HG03039 (cell line): ENCODE results near the gene PPP1R9A.

Experiments used
- ATAC-seq: cut with Tn5 transposase; IDR thresholded peaks from one replicate; pipeline ENCODE4 v1.9.1; 2021; ENCODE audit warnings: mild to moderate bottlenecking, moderate library complexity; ENCODE audit not compliant: unreplicated experiment

Gene PPP1R9A

DNA sequence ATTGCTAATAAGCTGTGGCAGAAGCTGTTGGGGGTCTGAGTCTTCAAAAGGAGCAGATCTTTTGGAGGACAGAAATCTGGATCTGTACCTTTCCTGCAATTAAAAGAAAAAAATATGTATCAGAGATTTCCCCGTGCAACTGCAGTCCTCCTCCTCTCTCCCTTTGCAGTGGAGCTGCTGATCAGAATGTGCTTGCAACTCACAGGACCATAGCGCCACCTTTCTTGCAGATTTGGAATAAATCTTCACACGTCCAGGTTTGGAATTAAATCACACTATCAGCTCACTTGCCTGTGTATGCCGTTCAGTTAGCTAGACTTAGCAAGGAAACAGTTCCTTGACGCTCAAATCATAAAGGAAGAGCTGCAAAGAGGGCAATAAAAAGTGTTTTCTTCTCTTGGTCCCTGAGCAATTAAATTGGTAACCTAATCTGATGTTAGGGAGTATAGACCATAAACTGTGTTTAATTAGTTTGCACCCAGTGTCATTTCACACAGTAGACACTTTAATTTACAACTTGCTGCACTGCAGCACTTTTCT is 339.5 kb downstream of the PPP1R9A start:
- no peak for ATAC-seq

DNA sequence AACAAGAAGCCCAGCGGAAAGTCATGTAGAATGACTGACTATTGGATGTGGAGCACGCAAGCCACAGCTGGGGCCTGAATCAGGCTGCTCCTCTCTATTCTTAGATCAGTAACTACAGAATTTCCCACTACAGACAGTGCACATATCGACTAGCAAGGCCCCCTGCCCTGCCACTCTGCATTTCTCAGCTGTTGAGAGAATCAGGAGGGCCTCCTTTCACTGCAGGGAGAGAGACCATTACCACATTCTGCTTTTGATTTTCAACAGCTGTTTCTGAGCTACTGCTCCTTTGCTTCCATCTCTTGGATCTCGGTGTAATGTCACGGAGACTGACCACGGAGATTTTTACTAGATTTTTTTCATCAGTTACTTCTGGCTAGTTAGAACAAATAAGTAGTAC is 343.2 kb downstream of the PPP1R9A start:
- no peak for ATAC-seq

DNA sequence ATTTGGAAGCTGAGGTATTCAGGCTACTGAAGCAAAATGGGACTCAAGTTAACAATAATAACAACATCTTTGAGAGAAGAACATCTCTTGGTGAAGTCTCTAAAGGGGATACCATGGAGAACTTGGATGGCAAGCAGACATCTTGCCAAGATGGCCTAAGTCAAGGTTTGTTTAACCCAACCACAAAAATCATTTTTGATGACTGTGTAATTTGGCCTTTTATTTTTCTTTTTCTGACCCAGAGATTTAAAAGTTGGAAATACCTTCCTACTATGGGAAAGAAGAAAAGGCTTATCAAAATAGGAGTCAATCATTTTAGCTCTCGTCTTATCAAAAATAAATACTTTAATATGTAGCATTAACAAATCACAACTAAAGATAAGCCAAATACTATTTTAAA is 344.6 kb downstream of the PPP1R9A start:
- ATAC-seq = no peak

DNA sequence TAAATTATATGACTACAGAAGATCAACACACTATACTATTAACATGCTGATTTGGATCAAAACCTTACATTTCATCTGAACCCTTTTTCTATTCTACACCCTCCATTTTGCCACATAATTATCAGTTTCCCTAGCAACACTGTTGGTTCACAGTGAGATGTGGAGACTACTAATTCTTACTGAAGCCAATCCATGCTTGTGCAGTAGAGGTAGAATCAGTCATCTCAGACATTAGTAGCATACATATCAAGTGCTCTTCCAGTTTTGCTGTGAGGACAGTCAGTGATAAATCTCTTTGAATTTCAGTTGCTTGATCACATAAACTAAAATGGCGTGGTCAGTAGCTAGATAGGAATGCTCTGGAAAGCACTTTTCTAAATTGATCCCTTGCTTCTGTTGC is 346.6 kb downstream of the PPP1R9A start:
- no peak for ATAC-seq

DNA sequence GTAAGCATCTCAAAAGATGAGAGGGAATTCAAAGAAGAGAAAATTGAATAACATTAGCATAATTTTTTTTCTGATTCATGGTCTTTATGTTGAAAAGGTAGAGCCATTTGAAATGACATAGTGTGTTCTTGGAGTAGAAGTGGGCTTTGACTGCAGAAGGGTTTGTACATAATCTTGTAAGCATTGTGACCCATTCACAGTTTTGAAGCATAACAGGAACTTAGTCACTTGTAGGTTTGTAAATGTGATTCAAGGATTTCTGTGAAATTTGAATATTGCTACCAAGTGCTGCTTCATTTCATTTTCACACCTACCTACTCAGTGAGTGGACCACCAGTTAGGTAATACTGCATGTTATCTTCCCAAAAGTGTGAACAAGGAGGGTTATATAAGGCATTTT is 348.3 kb downstream of the PPP1R9A start:
- no peak for ATAC-seq

DNA sequence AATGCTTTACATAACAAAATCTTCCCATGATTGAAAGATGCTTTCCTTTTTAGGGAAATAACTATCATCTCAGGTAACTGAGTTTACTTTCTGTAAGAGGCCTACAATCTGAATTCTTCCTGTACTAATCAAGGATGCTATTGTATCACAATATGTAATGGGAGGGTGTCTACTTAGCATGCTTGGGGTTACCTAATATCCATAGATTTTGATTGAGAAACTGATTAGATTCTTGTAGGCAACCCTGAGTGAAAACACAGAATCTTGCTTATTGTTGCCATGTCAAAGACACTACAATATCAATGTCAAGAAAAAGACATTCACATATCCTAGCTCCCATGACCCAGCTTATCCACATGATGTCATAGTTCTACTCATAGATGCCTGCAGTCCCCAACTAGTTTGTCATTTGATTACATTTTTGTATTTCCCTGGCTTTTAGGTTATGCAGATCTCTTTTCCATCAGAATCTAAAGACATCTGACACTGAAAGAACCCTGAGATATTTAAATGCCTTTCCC is 354.6 kb downstream of the PPP1R9A start:
- ATAC-seq = no peak

DNA sequence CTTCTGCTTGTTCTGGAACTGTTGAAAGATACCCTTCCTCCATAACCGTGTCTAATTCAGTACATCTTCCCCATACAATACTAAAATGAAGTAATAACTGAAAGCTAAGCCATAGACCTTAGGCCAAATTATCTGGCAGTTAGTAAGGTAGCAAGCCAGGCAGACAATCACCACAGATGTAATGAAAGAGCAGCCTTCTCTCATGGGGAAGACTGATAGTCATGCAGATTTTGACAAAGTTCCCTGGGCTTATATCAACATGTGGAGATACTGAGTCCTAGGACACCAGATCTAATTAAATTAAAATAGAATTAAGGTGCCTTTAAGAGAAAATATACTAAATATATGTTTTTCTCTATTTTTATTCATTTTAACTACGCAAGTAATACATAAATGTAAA is 355.5 kb downstream of the PPP1R9A start:
- ATAC-seq = no peak

DNA sequence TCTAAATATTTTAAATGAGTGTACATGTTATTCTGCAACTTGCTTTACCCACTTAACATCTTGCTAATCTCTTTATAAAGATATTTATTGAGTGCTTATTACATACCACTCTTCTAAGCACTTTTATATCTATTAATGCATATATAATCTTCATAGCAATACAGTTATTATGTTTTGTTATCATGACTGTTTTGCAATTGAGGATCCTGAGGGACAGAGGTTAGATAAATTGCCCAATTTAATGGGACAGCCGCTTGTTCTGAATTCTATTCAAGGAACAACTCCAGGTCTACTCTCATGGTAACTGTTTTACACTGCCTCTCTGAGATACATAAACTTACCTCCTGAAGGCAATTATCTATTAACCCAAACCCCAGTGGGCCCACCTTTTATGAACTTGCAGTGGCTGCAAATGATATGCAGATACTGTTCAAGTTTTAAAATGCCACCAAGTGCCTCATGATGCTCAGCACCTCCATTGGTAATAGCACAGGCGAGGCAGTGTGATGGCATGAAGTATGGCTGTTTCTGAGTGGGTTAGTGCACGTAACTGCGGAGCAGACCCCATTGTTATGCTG is 356.5 kb downstream of the PPP1R9A start:
- ATAC-seq = no peak

DNA sequence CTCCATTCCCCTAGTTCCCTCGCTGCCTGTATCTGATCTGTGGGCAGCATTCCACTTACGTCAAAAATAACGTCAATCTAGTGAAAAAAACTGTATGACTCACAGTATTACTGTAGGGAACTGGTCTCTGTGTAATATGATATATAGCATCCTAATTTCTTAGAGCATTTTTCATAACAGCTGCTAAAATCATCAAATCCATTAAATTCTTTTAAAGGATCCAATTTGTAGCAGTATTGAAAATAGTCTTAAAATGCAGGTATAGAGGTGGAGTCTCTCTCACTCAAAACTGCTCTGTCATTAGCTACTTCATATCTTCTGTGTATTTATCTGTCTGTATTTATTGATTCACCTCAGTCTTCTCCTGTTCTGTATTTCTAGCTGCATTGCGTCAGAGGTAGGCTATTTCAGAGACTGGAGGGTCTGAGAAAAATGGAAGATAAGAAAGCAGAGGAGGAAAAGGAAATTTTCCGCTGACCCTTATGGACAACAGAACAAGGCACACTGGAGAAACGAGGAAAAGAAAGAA is 357.0 kb downstream of the PPP1R9A start:
- no peak for ATAC-seq

DNA sequence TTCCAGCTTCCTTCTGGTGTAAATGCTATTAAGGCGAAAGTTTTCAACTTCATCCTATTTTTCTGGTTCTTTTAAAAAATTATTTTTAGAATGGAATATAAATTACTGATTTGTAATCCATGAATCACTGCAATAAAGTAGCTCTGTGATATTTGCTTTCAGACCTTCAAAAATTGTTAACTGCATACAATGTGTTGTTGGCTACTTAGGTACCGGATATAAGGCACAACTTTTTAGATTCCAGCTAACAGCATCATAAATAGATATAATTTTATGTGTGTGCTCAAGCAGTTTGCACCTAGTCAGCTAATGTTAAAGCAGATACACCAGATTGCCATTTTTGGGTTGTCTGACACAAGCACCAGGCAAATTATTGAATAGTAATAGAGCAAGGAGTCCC is 358.2 kb downstream of the PPP1R9A start:
- no peak for ATAC-seq

DNA sequence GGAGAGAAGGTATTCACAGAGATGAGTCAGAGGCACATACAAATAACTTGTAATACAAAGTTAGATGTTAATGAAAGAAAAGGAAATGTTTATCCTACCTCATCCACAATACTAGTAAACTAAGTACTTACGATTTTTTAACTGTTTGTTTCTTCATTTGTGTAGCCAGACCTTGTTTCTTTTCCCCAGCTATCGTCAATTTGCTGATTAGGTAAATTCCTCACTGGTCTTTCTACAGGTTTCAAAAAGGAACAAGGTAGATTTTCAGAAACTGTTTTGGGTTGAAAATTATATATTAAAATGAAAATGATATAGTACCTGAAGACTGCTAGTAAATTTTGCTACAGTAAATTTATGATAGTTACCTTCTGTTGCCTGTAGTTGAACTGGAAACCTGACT is 360.4 kb downstream of the PPP1R9A start:
- ATAC-seq = no peak

DNA sequence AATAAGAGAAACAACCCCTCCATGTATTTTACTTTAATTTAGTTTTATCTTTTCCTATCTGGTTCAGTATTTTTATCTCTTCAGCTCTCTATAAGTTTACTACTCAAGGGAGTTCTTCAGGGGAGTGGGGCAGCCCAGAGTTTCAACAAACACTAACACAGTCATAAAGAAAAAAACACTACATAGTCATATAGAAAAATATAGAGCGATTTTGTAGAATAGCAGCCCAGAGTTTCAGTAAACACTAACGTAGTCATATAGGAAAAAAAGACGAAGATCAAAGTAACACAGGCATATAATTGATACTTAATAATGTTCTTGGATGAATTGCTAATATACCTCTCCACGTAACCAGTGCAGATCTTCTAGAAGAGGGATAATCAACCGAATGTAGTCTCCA is 362.2 kb downstream of the PPP1R9A start:
- ATAC-seq = no peak

DNA sequence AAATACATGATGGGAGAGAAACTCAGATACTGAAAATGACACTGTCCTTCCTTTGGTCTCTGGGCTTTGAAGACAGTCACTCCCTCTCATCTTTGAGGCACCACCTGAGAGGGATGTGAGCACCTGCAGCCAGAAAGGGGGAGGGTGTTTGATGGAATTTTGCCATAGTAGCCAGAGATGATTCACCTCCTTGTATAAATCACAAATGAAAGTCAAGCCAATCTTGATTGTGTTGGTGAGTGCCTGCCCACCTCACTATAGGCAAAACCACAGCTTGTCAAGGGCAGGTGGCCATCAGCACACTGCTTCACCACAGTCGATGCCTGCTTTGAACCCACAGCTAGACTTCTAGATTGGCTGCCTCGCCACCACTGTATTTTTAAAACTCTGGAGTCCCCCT is 368.7 kb downstream of the PPP1R9A start:
- ATAC-seq = no peak

DNA sequence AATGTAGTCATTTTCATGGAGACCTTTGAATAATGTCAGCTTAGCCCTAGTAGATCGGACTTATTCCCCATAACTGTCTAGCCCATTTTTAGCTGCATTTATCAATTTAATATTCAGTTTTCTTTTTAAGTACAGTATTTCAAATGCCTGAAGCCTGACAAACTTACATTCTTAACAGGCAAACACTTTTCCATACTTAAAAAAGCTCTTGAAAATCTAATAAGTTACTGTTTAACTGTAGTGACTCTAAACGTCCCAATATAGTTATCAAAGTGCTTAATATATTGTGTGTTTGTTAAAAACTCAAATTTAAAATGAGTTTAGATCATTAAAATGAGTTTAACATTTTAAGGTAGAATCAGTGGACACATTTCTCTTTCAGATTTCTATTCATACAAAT is 372.0 kb downstream of the PPP1R9A start:
- no peak for ATAC-seq

DNA sequence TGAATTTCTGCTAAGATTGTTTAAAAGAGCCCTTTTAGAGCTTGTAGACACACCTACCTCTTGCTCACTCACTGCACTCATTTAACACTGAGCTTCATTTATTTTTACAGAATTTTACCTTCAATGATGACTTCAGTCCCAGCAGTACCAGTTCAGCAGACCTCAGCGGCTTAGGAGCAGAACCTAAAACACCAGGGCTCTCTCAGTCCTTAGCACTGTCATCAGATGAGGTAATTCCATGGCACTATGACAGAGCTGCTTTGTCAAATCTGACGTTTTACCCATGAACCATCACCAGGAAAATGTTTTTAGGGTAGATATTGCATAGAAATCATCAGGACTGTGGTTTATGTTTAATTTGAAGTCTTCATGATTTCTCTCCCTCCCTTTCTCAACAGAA is 378.7 kb downstream of the PPP1R9A start:
- no peak for ATAC-seq

DNA sequence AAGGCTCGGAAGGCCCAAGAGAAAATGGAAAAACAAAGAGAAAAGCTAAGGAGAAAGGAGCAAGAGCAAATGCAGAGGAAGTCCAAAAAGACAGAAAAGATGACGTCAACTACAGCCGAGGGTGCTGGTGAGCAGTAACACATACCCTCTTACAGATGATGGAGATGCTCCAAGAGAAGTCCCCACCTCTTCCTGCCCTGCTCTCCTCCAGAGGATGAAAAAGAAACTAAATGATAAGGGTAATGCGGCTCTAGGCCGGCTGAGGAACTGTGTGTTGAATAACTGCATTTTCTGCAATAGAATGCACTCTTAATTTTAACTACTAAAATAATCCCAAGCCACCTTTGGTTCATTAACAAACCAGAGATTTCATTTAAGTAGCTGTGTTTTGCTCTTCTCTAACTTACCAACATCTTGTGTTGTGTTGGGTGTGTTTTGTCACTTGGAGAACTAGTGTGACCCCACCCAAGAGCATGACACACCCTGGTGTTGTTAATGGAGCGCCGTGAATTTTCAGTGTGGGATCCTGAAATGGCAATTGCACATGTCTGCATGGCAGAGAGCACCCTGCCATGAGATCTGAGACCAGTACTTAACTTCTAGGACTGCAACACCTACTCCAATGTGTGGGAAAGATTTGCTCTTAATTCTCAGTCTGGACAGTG is 382.9 kb downstream of the PPP1R9A start:
- no peak for ATAC-seq

DNA sequence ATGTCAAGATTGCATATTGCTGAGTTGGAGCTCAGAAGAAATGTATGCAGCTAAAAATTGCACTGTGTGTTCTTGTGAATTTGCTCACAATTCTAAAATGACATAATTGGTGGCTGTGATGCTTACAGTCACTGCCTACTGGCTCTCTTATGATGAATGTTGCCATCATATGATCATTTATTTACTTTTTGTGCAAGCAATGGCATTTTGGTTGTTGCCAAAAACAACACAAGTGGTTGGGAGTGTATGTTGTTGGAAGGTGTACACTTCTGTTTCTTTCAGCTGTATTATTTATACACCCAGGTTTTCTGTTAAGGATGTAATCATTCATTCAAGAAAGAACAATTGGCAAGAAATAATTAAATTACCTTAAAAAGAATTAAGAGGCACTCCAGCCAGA is 388.0 kb downstream of the PPP1R9A start:
- ATAC-seq = no peak

DNA sequence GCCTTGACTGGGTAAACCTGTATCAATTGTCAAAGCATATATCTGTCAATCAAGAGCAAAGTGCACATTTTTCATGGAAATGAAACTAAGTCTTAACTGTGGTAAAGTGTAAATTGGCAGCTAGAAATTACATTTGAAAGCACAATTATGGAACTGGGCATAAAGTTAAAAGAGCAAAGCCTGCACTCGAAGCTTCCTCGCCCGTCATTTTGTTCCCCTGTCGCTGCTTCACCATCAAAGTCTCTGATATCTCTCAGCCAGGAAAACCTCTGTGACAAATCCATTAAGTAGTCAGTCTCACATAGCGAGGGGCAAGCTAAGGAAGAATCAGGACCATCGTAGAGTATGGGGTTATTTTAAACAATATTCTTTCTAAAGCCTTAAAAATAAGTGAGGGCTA is 389.1 kb downstream of the PPP1R9A start:
- no peak for ATAC-seq

DNA sequence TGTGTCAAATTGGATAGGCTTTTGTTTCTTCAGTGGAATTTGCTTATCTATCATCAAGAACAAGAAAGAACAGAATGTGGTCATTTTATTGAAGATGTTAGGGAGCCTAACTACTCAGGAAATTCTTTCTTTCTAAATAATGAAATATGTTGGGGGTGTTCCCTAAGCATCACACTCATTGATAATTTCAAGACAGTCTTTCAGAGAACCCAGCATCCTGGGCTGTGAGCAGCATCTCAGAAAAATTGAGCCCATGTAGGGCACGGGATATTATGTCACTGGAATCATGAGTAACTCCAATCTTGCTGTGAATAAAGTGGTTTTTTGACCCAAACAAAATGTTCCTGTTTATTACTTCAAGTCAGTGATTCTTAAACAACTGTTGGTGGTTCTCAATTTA is 389.6 kb downstream of the PPP1R9A start:
- no peak for ATAC-seq

DNA sequence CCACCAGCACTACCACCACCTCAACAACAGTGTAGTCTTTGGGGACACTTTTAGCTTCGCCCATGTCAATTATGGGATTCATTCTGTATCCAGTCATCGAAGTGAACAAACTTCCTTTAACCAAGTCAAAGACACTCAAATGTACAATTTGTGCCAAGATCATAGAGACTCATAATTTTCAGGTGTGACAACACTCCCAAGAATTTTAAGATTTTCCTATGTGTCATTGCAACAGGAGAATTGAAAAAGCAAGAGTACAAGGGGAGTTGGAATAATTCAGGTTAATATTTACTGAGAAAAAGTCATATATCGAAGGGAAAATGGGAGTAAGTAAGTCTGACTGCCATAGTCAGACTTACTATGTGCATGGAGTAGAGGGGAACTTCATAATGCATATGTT is 390.7 kb downstream of the PPP1R9A start:
- no peak for ATAC-seq

DNA sequence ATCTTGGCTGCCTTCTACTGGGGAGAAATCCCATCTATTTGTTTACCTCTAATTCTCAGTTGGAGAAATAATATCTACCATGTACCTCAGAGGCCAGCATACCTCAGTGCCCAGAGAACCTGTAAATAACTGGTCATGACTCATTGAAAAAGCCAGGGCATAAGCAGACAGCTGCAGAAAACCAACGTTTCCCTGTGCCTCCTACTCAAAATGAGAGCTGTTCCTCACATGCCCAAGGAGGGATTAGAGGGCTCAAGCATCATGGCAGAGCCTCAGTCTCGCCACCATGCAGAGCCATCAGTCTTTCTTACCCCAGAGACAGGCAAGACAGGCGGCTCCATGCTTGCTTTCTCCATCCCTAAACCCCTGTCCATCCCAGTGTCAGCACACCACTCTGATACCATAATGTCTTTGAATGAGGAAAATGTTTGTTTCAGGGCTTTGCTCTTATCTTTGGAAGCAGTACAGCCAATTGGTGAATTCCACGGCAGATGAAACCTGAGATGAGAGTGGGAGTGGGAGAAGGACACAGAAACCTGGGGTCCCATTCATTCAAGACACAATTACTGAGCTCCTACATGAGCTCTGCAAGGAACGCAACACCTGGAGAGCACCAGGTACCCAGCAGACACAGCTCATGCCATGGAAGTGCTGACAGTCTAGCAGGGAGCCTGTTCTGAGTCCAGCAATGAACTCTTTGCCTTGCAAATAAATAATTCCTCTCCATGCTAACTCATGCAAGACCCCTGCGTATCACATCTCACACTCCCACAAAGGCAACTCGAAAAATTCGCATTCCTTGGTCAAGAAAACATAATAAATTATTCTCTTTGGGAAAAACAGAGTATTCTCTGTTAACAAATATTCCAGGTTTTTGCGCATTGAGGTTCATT is 395.9 kb downstream of the PPP1R9A start:
- ATAC-seq = no peak
